HG03159 (cell line): Measurements from ENCODE around the gene ZNRF3.
"Not testable (repeated sequence)": the region's sequence is repeated elsewhere in the genome, so short reads cannot be mapped to it uniquely, and the experiment has no call there.

Experiments used
- ATAC-seq: cut with Tn5 transposase; IDR thresholded peaks from one replicate; pipeline ENCODE4 v1.9.1; 2021; ENCODE audit warnings: mild to moderate bottlenecking, moderate library complexity; ENCODE audit not compliant: unreplicated experiment

Gene ZNRF3

GRCh38 chr22:28882878-28883656 lies at the start of gene ZNRF3:
ZNRF3 (plus strand) TSS chr22:28883572; CDS start chr22:28883767, 195 bp downstream.
- peak; percentile 57 for ATAC-seq

GRCh38 chr22:28835630-28836189 lies 47.7 kb upstream of the ZNRF3 start:
- no peak for ATAC-seq

- no peak for ATAC-seq
Observed at GRCh38 chr22:28837640-28838039, 45.7 kb upstream of the ZNRF3 start.

- no peak for ATAC-seq
Observed at GRCh38 chr22:28838971-28839370, 44.4 kb upstream of the ZNRF3 start.

GRCh38 chr22:28841111-28841510 lies 42.3 kb upstream of the ZNRF3 start:
- ATAC-seq = no peak

- ATAC-seq = no peak
Observed at GRCh38 chr22:28843633-28844032, 39.7 kb upstream of the ZNRF3 start.

- ATAC-seq = not testable (repeated sequence)
Observed at GRCh38 chr22:28844277-28844676, 39.1 kb upstream of the ZNRF3 start.

GRCh38 chr22:28846994-28847393 lies 36.4 kb upstream of the ZNRF3 start:
- ATAC-seq = no peak

- no peak for ATAC-seq
Observed at GRCh38 chr22:28855355-28856094, 27.8 kb upstream of the ZNRF3 start.

GRCh38 chr22:28856095-28856455 lies 27.3 kb upstream of the ZNRF3 start:
- no peak for ATAC-seq

GRCh38 chr22:28857288-28857687 lies 26.1 kb upstream of the ZNRF3 start:
- ATAC-seq = no peak

- no peak for ATAC-seq
Observed at GRCh38 chr22:28864878-28865596, 18.3 kb upstream of the ZNRF3 start.

GRCh38 chr22:28867191-28867590 lies 16.2 kb upstream of the ZNRF3 start:
- no peak for ATAC-seq

GRCh38 chr22:28868389-28868788 lies 15.0 kb upstream of the ZNRF3 start:
- not testable (repeated sequence) for ATAC-seq

- ATAC-seq = no peak
Observed at GRCh38 chr22:28869736-28870135, 13.6 kb upstream of the ZNRF3 start.

- ATAC-seq = no peak
Observed at GRCh38 chr22:28873183-28873963, 10.0 kb upstream of the ZNRF3 start.

- no peak for ATAC-seq
Observed at GRCh38 chr22:28874061-28874460, 9.3 kb upstream of the ZNRF3 start.

- no peak for ATAC-seq
Observed at GRCh38 chr22:28874811-28875320, 8.5 kb upstream of the ZNRF3 start.

GRCh38 chr22:28882545-28882877 lies 861 bp upstream of the ZNRF3 start:
- no peak for ATAC-seq

GRCh38 chr22:28883657-28883916 lies 215 bp downstream of the ZNRF3 start:
- peak; percentile 24 for ATAC-seq
